Measurements from ENCODE around the gene PCDH19.

Gene PCDH19

DNA sequence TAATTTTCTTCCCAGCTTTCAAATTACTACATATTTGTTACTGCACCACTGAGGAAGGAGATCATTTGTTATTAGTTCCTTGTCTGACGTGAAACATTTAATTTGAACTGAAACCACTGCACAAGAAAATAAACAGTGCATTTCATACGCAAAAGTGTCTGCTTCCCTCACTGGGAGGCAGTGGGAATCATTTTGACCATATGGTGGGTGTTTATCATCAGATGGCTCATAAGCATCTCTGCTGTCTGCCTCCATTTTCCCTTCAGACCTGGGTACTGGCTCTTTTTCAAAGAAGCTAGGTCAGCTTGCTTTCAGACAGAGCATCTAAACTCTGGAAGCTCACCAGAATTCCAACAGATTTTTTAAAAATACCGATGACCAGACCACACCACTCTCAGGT, 135.2 kb downstream of the PCDH19 start:
- no peak for DNase-seq (ENCODE audit: low read depth in 1 of 2, low spot score in 1 of 2)
- no peak overlapping the region for H3K4me3 ChIP-seq (replicated peaks; ENCODE audit: insufficient read depth, low read length)
- no peaks in the 10 kb centered on the region for H3K27me3 ChIP-seq (ENCODE audit: insufficient read depth, poor library complexity, severe bottlenecking)
- no peak overlapping the region for H3K27ac ChIP-seq (replicated peaks)
- no peak for TF ChIP-seq SPI1 (IDR thresholded peaks at IDR 0.05; ENCODE audit: borderline replicate concordance, low read depth)

DNA sequence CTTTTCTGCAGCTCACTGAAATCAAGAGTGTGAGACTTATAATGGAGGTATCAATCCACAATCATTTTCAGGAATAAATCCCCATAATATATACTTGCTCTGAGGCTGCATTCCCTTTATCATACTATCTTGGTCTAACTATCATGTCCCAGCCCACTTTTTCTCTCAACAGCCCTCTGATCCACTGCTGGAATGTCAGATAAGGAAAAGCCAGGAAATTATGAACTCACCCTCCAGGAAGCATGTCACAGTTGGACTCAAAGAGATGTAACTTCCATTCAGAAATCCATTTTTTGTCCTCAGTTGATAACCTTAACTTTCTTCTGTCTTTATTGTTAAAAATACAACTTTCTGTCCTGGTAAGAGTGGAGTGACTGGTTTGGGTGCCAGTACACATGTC, 144.9 kb downstream of the PCDH19 start:
- no peak overlapping the region for H3K27ac ChIP-seq (replicated peaks)
- no peaks in the 10 kb centered on the region for H3K27me3 ChIP-seq (ENCODE audit: insufficient read depth, poor library complexity, severe bottlenecking)
- H3K4me3 ChIP-seq (replicated peaks; ENCODE audit: insufficient read depth, low read length), result no peak overlapping the region
- no peak for DNase-seq (ENCODE audit: low read depth in 1 of 2, low spot score in 1 of 2)
- TF ChIP-seq POLR2AphosphoS5 (IDR thresholded peaks at IDR 0.05; ENCODE audit: low read depth) (no peak), SPI1 (IDR thresholded peaks at IDR 0.05; ENCODE audit: borderline replicate concordance, low read depth) (no peak), GABPA (IDR thresholded peaks at IDR 0.05; ENCODE audit: low read depth) (no peak)
- TF ChIP-seq, protein P1, sequence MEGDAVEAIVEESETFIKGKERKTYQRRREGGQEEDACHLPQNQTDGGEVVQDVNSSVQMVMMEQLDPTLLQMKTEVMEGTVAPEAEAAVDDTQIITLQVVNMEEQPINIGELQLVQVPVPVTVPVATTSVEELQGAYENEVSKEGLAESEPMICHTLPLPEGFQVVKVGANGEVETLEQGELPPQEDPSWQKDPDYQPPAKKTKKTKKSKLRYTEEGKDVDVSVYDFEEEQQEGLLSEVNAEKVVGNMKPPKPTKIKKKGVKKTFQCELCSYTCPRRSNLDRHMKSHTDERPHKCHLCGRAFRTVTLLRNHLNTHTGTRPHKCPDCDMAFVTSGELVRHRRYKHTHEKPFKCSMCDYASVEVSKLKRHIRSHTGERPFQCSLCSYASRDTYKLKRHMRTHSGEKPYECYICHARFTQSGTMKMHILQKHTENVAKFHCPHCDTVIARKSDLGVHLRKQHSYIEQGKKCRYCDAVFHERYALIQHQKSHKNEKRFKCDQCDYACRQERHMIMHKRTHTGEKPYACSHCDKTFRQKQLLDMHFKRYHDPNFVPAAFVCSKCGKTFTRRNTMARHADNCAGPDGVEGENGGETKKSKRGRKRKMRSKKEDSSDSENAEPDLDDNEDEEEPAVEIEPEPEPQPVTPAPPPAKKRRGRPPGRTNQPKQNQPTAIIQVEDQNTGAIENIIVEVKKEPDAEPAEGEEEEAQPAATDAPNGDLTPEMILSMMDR (IDR thresholded peaks at IDR 0.05; ENCODE audit: insufficient read depth, low read length), result no peak
- TF ChIP-seq, protein P2, sequence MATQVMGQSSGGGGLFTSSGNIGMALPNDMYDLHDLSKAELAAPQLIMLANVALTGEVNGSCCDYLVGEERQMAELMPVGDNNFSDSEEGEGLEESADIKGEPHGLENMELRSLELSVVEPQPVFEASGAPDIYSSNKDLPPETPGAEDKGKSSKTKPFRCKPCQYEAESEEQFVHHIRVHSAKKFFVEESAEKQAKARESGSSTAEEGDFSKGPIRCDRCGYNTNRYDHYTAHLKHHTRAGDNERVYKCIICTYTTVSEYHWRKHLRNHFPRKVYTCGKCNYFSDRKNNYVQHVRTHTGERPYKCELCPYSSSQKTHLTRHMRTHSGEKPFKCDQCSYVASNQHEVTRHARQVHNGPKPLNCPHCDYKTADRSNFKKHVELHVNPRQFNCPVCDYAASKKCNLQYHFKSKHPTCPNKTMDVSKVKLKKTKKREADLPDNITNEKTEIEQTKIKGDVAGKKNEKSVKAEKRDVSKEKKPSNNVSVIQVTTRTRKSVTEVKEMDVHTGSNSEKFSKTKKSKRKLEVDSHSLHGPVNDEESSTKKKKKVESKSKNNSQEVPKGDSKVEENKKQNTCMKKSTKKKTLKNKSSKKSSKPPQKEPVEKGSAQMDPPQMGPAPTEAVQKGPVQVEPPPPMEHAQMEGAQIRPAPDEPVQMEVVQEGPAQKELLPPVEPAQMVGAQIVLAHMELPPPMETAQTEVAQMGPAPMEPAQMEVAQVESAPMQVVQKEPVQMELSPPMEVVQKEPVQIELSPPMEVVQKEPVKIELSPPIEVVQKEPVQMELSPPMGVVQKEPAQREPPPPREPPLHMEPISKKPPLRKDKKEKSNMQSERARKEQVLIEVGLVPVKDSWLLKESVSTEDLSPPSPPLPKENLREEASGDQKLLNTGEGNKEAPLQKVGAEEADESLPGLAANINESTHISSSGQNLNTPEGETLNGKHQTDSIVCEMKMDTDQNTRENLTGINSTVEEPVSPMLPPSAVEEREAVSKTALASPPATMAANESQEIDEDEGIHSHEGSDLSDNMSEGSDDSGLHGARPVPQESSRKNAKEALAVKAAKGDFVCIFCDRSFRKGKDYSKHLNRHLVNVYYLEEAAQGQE (IDR thresholded peaks at IDR 0.05; ENCODE audit: insufficient replicate concordance, low read depth), result no peak

DNA sequence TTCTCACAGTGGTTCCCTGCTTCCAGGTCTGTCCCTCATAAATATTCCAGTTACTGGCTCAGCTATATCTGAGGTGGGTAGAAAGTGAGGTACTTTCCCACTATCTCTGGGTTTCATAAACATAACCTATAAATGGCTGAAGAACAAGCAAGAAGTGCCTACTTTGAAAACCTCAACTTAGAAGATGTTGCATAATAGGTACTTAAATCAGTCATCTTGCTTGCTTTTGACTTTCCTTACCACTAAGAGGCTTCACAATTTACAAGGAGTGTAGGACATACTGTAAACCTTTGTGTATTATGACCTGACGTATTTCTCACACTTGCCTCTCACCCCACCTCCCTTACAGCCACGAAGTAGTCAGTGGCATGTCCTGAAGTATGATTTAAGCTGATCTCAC, 145.9 kb downstream of the PCDH19 start:
- TF ChIP-seq GABPA (IDR thresholded peaks at IDR 0.05; ENCODE audit: low read depth) (no peak), SPI1 (IDR thresholded peaks at IDR 0.05; ENCODE audit: borderline replicate concordance, low read depth) (no peak), POLR2AphosphoS5 (IDR thresholded peaks at IDR 0.05; ENCODE audit: low read depth) (no peak)
- TF ChIP-seq, protein P2 (IDR thresholded peaks at IDR 0.05; ENCODE audit: insufficient replicate concordance, low read depth), result no peak
- TF ChIP-seq, protein P1 (IDR thresholded peaks at IDR 0.05; ENCODE audit: insufficient read depth, low read length), result no peak
- Histone ChIP-seq H3K27me3 (ENCODE audit: insufficient read depth, poor library complexity, severe bottlenecking) (no peaks in the 10 kb centered on the region), H3K27ac (replicated peaks) (no peak overlapping the region), H3K4me3 (replicated peaks; ENCODE audit: insufficient read depth, low read length) (no peak overlapping the region)
- no peak for DNase-seq (ENCODE audit: low read depth in 1 of 2, low spot score in 1 of 2)

DNA sequence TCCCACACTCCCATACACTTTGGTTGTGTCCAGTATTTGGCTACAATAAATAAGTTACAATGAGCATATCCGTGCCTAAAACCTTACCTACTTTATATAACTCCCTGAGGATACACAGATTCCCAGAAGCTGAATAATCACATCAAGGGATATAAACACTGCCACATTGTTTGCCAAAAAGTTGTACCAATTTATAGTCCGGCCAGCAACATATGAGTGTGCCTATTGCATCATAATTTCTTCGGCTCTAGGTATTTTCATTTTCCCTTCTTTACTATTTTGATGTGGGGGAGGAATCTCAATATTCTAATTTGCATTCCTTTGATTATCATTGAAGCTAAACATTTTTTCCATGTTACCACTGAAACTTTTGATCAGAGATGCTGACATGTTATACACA, 146.4 kb downstream of the PCDH19 start:
- H3K27ac ChIP-seq (replicated peaks), result no peak overlapping the region
- H3K4me3 ChIP-seq (replicated peaks; ENCODE audit: insufficient read depth, low read length), result no peak overlapping the region
- no peak for DNase-seq (ENCODE audit: low read depth in 1 of 2, low spot score in 1 of 2)
- TF ChIP-seq SPI1 (IDR thresholded peaks at IDR 0.05; ENCODE audit: borderline replicate concordance, low read depth) (no peak), GABPA (IDR thresholded peaks at IDR 0.05; ENCODE audit: low read depth) (no peak), POLR2AphosphoS5 (IDR thresholded peaks at IDR 0.05; ENCODE audit: low read depth) (no peak)
- TF ChIP-seq, protein P2 (IDR thresholded peaks at IDR 0.05; ENCODE audit: insufficient replicate concordance, low read depth), result no peak
- TF ChIP-seq, protein P1 (IDR thresholded peaks at IDR 0.05; ENCODE audit: insufficient read depth, low read length), result no peak
- H3K27me3 ChIP-seq (ENCODE audit: insufficient read depth, poor library complexity, severe bottlenecking), result no peaks in the 10 kb centered on the region
